Kidney epithelial cell (primary cell): ENCODE measurements around the gene CNOT1. TPM values are rescaled to one million over a fixed set of nuclear protein-coding genes. Genes with fewer than 3 reads are reported as not detected.
"Not testable (repeated sequence)": the region's sequence is repeated elsewhere in the genome, so short reads cannot be mapped to it uniquely, and the experiment has no call there.

Experiments
- DNase-seq: peaks from one replicate; pipeline ENCODE4 v3.0.0-alpha.2; 2010; ENCODE audit warnings: low read depth
- H3K27me3 ChIP-seq: 2 replicates; pipeline ENCODE4 v1.6.0; 2011; ENCODE audit warnings: low read length; ENCODE audit not compliant: control insufficient read depth, insufficient read depth
- H3K36me3 ChIP-seq: 2 replicates; pipeline ENCODE4 v1.5.1; 2011; ENCODE audit warnings: low read length; ENCODE audit not compliant: control insufficient read depth, insufficient read depth
- H3K4me3 ChIP-seq: 2 replicates; pipeline ENCODE4 v1.5.1; 2011; ENCODE audit warnings: low read depth, mild to moderate bottlenecking, control low read depth, low read length
- total RNA-seq: library from RNA; depleted of rRNA; stranded (reverse); fragments of >200 nt; gene quantifications from 2 replicates; pipeline ENCODE4 v1.2.3, GENCODE V29; 2015
- TF ChIP-seq, protein P1 (sequence below): IDR thresholded peaks from 2 replicates; pipeline ENCODE4 v1.5.1; 2011; ENCODE audit warnings: mild to moderate bottlenecking, moderate library complexity, low read length, control low read depth, inconsistent platforms; ENCODE audit not compliant: insufficient read depth, poor library complexity, severe bottlenecking

Gene CNOT1
- total RNA-seq, 1 donor from 2014 or later = 132 TPM

DNA sequence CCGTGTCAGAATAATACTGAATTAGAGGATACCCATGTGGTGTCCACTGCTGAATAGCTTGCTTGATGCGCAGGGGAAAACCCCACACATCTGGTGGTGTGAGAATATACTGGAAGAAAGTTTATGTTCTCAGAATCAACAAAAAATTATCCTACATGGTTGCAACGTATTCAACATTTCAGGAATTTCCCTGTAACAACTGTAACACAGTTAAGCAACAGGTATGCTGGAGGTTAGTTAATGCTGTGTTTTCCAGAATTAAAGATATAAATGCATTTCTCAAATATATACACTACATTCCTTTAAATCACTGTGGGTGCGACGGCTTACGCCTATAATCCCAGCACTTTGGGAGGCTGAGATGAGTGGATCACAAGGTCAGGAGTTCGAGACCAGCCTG, 5.4 kb downstream of the CNOT1 start:
- TF ChIP-seq, protein P1, sequence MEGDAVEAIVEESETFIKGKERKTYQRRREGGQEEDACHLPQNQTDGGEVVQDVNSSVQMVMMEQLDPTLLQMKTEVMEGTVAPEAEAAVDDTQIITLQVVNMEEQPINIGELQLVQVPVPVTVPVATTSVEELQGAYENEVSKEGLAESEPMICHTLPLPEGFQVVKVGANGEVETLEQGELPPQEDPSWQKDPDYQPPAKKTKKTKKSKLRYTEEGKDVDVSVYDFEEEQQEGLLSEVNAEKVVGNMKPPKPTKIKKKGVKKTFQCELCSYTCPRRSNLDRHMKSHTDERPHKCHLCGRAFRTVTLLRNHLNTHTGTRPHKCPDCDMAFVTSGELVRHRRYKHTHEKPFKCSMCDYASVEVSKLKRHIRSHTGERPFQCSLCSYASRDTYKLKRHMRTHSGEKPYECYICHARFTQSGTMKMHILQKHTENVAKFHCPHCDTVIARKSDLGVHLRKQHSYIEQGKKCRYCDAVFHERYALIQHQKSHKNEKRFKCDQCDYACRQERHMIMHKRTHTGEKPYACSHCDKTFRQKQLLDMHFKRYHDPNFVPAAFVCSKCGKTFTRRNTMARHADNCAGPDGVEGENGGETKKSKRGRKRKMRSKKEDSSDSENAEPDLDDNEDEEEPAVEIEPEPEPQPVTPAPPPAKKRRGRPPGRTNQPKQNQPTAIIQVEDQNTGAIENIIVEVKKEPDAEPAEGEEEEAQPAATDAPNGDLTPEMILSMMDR = no peak
- H3K4me3 ChIP-seq = no peak overlapping the region
- H3K36me3 ChIP-seq = no peaks in the 10 kb centered on the region
- H3K27me3 ChIP-seq = no peaks in the 10 kb centered on the region
- no peak for DNase-seq

DNA sequence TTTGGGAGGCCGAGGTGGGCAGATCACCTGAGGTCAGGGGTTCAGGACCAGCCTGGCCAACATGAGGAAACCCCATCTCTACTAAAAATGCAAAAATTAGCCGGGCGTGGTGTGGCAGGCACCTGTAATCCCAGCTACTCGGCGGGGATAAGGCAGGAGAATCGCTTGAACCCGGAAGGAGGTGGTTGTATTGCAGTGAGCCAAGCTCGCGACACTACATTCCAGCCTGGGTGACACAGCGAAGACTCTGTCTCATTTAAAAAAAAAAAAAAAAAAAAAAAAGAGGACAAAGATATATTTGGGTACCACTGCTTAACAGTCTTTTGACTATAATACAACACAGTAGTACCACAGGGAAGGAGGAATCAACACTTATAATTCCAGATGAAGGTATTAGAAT, 9.2 kb downstream of the CNOT1 start:
- Histone ChIP-seq H3K27me3 (no peaks in the 10 kb centered on the region), H3K4me3 (no peak overlapping the region), H3K36me3 (peaks cover 1% of the 10 kb centered on the region)
- DNase-seq = no peak
- TF ChIP-seq, protein P1 = no peak

DNA sequence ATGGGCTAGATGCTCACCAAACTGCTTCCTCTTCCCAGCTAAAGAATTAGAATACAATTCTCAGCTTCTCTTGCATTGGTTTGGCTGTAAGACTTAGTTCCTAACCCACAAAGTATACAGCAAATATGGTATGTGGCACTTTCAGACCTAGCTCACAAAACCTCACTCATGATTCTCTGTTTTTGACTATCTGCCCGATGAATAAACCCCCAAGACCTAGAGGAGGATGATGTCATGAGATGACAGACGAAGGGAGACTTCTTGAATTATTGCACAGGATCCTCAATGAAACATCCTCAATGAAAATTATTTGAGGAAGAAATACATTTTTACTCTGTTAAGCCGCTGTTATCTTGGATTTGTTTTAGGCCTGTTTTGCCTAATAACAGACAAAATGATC, 14.3 kb downstream of the CNOT1 start:
- DNase-seq = no peak
- Histone ChIP-seq H3K27me3 (no peaks in the 10 kb centered on the region), H3K36me3 (peaks cover 1% of the 10 kb centered on the region), H3K4me3 (no peak overlapping the region)
- TF ChIP-seq, protein P1 = no peak

DNA sequence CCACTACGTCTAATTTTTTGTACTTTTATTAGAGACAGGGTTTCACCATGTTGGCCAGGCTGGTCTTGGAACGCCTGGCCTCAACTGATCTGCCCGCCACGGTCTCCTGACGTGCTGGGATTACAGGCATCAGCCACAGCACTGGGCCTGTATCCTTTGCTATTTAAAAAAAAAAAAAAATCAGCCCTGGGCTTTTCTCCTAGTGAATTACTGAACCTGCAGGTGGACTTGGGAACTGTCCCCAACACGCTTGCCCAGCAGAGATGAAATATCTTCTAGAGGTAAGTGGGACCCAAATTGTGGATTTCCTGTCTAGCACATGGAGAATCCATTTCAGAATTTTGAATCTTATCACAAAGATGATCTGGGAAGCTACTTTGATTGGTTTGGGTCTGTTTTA, 14.8 kb downstream of the CNOT1 start:
- no peak for DNase-seq
- no peak overlapping the region for H3K4me3 ChIP-seq
- H3K36me3 ChIP-seq = peaks cover 1% of the 10 kb centered on the region
- TF ChIP-seq, protein P1 = no peak
- H3K27me3 ChIP-seq = no peaks in the 10 kb centered on the region

DNA sequence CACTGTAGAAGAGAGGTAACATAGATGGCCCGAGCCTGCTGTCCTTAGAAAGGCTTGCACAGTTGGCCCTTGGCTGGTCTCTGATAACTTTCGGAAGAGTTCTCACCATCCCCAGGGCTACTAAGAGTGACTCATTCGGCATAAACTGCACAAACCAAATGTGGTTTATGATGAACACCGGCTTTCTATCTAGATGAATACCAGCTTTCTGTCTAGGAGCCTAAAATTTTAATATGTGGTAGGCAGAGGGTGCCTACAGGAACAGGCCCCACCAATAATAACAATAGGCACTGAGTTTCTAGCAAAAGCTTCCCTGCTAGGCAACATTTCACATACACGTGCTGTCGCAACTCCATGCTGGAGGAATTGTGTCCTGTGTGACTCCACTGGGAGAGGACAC, 15.4 kb downstream of the CNOT1 start:
- TF ChIP-seq, protein P1 = no peak
- H3K36me3 ChIP-seq = peaks cover 1% of the 10 kb centered on the region

DNA sequence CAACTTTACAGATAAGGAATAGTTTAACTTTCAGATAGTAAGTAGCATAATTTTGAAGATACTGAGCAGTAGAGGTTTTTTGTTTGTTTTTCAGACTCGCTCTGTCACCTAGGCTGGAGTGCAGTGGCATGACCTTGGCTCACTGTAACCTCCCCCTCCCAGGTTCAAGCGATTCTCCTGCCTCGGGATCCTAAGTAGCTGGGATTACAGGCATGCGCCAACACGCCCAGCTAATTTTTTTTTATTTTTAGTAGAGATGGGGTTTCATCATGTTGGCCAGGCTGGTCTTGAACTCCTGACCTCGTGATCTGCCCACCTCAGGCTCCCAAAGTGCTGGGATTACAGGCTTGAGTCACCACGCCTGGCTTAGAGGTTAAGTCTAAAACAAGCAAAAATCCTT, 16.7 kb downstream of the CNOT1 start:
- H3K4me3 ChIP-seq, DNase-seq, H3K36me3 ChIP-seq, H3K27me3 ChIP-seq: not testable (repeated sequence)

More for the DNA sequence above, 15.4 kb downstream of the CNOT1 start:
- no peak for DNase-seq
- Histone ChIP-seq H3K4me3 (no peak overlapping the region), H3K27me3 (no peaks in the 10 kb centered on the region)
